ENCODE results near the gene PMEPA1.

DNA sequence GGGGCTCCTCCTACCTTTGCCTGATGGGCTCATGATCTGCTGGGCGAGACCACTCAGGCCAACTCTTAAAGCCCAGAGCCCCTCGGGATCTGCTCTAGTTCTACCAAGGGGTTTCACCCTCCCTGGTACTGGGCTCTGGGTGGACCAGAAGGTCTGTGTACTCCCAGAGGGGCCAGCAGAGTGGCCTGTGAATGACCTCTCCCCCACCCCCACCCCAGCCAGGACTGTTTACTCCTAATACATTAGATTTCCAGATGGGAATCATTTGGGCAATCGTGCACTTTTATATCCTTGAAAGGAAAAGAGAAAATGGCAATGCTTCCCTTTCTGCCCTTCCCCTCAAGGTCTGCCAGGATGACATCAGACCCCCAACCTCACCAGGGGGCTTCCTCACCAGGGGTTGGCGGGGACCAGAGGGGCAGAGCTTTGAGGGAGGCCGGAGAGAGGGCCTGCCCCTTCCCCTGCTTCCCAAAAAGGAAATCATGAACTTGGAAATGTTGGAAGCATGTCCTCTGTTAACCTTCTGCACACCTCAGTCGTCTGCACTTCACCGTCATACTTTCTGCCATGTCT is 37.1 kb upstream of the PMEPA1 start:
- TF ChIP-seq POLR2AphosphoS5 (IDR thresholded peaks at IDR 0.05; ENCODE audit: low read depth, low read length) = no peak
- TF ChIP-seq POLR2A (IDR thresholded peaks at IDR 0.05; ENCODE audit: low read depth, low read length) = no peak
- no peak for TF ChIP-seq POU2F2 (IDR thresholded peaks at IDR 0.05; ENCODE audit: low read depth, low read length)
